GM23248 (cell line): Measurements from ENCODE around the gene EMC6. TPM values are rescaled to one million over a fixed set of nuclear protein-coding genes. Genes with fewer than 3 reads are reported as not detected.

Source experiments
- DNase-seq: peaks from one replicate; pipeline ENCODE4 v3.0.0-alpha.2; 2015
- H2AFZ ChIP-seq: fragments of 200-600 bp; sonication (generic); 2 replicates; pipeline ENCODE4 v1.6.1; 2016; ENCODE audit warnings: antibody characterized with exemption
- H3F3A ChIP-seq: fragments of 200-600 bp; sonication (generic); 2 replicates; pipeline ENCODE4 v1.6.1; 2016; ENCODE audit warnings: mild to moderate bottlenecking, antibody characterized with exemption, mixed run types; ENCODE audit not compliant: insufficient read depth
- H3K27ac ChIP-seq: fragments of 200-600 bp; sonication (generic); 2 replicates; pipeline ENCODE4 v1.5.1; 2016; ENCODE audit warnings: mild to moderate bottlenecking
- H3K27me3 ChIP-seq: fragments of 200-600 bp; sonication (generic); replicated peaks from 2 replicates; pipeline ENCODE4 v1.6.1; 2016; ENCODE audit warnings: mild to moderate bottlenecking; ENCODE audit not compliant: insufficient read depth
- H3K36me3 ChIP-seq: fragments of 200-600 bp; sonication (generic); 2 replicates; pipeline ENCODE4 v1.6.1; 2016; ENCODE audit warnings: low read depth, mild to moderate bottlenecking
- H3K4me1 ChIP-seq: fragments of 200-600 bp; sonication (generic); 2 replicates; pipeline ENCODE4 v1.6.1; 2016; ENCODE audit warnings: mild to moderate bottlenecking; ENCODE audit not compliant: insufficient read depth
- H3K4me2 ChIP-seq: fragments of 200-600 bp; sonication (generic); one replicate; pipeline ENCODE4 v1.6.1; 2016; ENCODE audit warnings: mild to moderate bottlenecking; ENCODE audit not compliant: unreplicated experiment
- H3K4me3 ChIP-seq: fragments of 200-600 bp; sonication (generic); 2 replicates; pipeline ENCODE4 v1.5.1; 2016; ENCODE audit warnings: mild to moderate bottlenecking
- H3K79me2 ChIP-seq: fragments of 200-600 bp; sonication (generic); 2 replicates; pipeline ENCODE4 v1.6.1; 2016; ENCODE audit warnings: mild to moderate bottlenecking; ENCODE audit not compliant: insufficient read depth
- H3K9ac ChIP-seq: fragments of 200-600 bp; sonication (generic); 2 replicates; pipeline ENCODE4 v1.6.1; 2016; ENCODE audit warnings: mild to moderate bottlenecking
- H3K9me2 ChIP-seq: fragments of 200-600 bp; sonication (generic); 2 replicates; pipeline ENCODE4 v1.6.1; 2016; ENCODE audit warnings: mixed run types, mild to moderate bottlenecking, moderate library complexity; ENCODE audit not compliant: insufficient read depth
- H3K9me3 ChIP-seq: fragments of 200-600 bp; sonication (generic); one replicate; pipeline ENCODE4 v1.6.1; 2017; ENCODE audit warnings: low read depth
- H4K20me1 ChIP-seq: fragments of 200-600 bp; sonication (generic); 2 replicates; pipeline ENCODE4 v1.6.0; 2016; ENCODE audit not compliant: insufficient read depth
- EZH2 ChIP-seq: fragments of 200-600 bp; sonication (generic); IDR thresholded peaks from 2 replicates; pipeline ENCODE4 v1.6.1; 2018; ENCODE audit warnings: antibody characterized with exemption, mild to moderate bottlenecking; ENCODE audit not compliant: insufficient read depth, poor library complexity, severe bottlenecking
- EZH2phosphoT487 ChIP-seq: fragments of 200-600 bp; sonication (generic); IDR thresholded peaks from 2 replicates; pipeline ENCODE4 v1.6.1; 2018; ENCODE audit warnings: antibody characterized with exemption, moderate library complexity, mild to moderate bottlenecking, low read depth; ENCODE audit not compliant: insufficient read depth
- WGBS, 2 experiments: methylation state at CpG; one replicate each; pipeline ENCODE4 v1.1.6; 2015 to 2017; ENCODE audit warnings: low lambda C conversion rate in 2 of 2, low coverage in 1 of 2; ENCODE audit errors: missing lambda C conversion rate in 2 of 2; 5-methylcytosine and 5-hydroxymethylcytosine counted together
- in situ Hi-C: fragments of 300-500 bp; cut with MboI; formaldehyde crosslinking; loops from 2 replicates; pipeline ENCODE4 v1.15.0; 2020
- polyA plus RNA-seq: library from polyadenylated mRNA; unstranded; fragments of >200 nt; fragmentation: Nextera tagmentation; extraction: Ambion mirVana; gene quantifications from 2 replicates; pipeline ENCODE4 v1.2.1, GENCODE V29; 2016
- total RNA-seq: library from RNA; depleted of rRNA; stranded (reverse); fragments of >200 nt; shearing (Covaris generic); gene quantifications from 2 replicates; pipeline ENCODE4 v1.2.3, GENCODE V29; 2014

The EMC6 gene
- total and polyA plus RNA-seq, 2 experiments from 2014 or later: 28.6 to 114 TPM

DNA sequence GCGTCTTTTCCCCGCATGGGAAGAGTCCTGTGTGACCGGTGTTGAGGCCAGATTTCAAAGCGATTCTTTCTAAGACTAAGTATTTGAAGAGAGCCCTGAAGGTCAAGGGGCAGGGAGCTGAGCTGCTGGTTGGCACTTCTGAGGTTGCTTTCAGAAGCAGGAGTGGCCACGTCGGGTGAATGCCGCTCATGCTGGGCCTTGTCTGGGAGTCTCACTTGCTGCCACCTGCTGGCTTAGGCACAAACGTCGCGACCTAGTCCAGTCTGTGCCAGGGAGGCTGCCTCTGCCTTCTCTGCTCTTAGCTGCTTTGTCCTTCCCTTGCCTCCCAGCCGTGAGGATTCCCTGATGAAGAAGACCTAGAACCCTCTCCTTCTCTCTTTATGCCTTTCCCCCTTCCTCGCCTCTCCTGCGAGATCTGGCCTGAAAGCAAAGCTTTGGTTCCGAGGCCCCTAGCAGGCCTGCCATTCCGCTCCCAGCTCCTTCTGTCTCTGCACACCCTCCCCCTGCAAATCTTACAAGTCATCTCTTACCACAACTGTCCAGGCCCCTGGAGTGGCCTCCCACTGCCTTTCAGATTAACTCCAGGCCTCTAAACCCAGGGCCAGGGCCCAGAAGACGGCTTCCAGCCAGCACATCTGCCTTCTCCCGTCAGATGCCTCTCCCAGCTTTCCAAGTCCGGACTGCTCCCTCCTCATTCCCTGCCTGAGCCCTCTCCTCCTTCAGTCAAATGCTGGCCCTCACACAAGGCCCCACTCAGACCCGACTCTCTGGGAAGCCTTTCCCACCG is 20.6 kb upstream of the EMC6 start:
- DNase-seq: peak; percentile 76
- no peak overlapping the region for H3K9ac ChIP-seq
- no peak overlapping the region for H3K27ac ChIP-seq
- H2AFZ ChIP-seq: no peak overlapping the region
- no peaks in the 10 kb centered on the region for H3K27me3 ChIP-seq
- no peaks in the 10 kb centered on the region for H3K36me3 ChIP-seq
- H3K4me3 ChIP-seq: no peak overlapping the region
- in situ Hi-C loops: loop anchor here (25.0 kb wide), 1 partner anchor 611 kb away; no protein-coding TSS in a partner anchor
- no peaks in the 10 kb centered on the region for H3F3A ChIP-seq
- no peak overlapping the region for H3K4me2 ChIP-seq
- H3K9me2 ChIP-seq: no peaks in the 10 kb centered on the region
- no peaks in the 10 kb centered on the region for H3K9me3 ChIP-seq
- H3K79me2 ChIP-seq: no peaks in the 10 kb centered on the region
- TF ChIP-seq EZH2phosphoT487: no peak
- TF ChIP-seq EZH2: no peak
- H4K20me1 ChIP-seq: no peaks in the 10 kb centered on the region
- H3K4me1 ChIP-seq: no peaks in the 10 kb centered on the region
- 54 to 65% methylated on average over 20 of the region's 20 CpGs for WGBS, 2 experiments

DNA sequence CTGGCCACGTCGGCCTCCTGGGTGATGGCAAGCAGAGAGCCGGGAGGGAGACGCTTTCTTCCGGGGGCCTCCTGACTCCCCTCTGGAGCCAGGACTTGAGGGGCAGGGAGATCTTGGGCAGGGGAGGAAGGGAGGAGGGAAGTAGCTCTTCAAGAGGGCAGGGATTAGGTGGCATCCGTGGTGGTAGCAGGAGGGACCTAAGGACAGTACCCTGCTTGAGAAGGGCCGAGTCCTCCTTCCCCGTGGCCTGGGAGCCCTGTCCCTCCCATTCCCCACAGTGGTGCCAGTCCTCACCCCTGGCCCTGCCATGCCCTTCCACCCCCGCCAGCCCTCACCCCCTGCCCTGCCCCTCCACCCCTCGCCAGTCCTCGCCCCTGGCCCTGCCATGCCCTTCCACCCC is 12.8 kb upstream of the EMC6 start:
- no peak overlapping the region for H3K4me3 ChIP-seq
- H3K9me2 ChIP-seq: no peaks in the 10 kb centered on the region
- 0 out of 2 replicates have a peak, but pooled peaks cover 6% of the 10 kb centered on the region for H3F3A ChIP-seq
- H4K20me1 ChIP-seq: no peaks in the 10 kb centered on the region
- H3K9me3 ChIP-seq: no peaks in the 10 kb centered on the region
- H3K4me1 ChIP-seq: peaks cover 12% of the 10 kb centered on the region
- no peaks in the 10 kb centered on the region for H3K27me3 ChIP-seq
- TF ChIP-seq EZH2phosphoT487 (no peak), EZH2 (no peak)
- in situ Hi-C loops: no loop called here
- DNase-seq: no peak
- H3K9ac ChIP-seq: no peak overlapping the region
- H3K79me2 ChIP-seq: no peaks in the 10 kb centered on the region
- no peak overlapping the region for H2AFZ ChIP-seq
- no peak overlapping the region for H3K27ac ChIP-seq
- no peak overlapping the region for H3K4me2 ChIP-seq
- WGBS, 2 experiments: 88 to 97% methylated on average over 5 to 11 of the region's 11 CpGs
- H3K36me3 ChIP-seq: no peaks in the 10 kb centered on the region

DNA sequence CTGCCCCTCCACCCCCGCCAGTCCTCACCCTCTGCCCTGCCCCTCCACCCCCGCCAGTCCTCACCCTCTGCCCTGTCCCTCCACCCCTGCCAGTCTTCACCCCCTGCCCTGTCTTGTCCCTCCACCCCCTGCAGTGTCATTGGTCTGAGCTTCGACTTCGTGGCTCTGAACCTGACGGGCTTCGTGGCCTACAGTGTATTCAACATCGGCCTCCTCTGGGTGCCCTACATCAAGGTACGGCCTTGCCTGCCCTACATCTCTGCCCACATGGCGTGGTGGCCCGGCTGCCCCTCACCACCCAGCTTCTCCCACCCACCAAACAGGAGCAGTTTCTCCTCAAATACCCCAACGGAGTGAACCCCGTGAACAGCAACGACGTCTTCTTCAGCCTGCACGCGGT is 12.3 kb upstream of the EMC6 start:
- no peak overlapping the region for H3K9ac ChIP-seq
- H3K36me3 ChIP-seq: no peaks in the 10 kb centered on the region
- H3F3A ChIP-seq: peaks cover 6% of the 10 kb centered on the region; the same call in 1 of the 2 replicates
- WGBS, 2 experiments: 86 to 92% methylated on average over 9 to 16 of the region's 16 CpGs
- H2AFZ ChIP-seq: no peak overlapping the region
- peaks cover 12% of the 10 kb centered on the region for H3K4me1 ChIP-seq
- no peaks in the 10 kb centered on the region for H3K27me3 ChIP-seq
- H3K4me2 ChIP-seq: no peak overlapping the region
- no peak for TF ChIP-seq EZH2
- no peak for TF ChIP-seq EZH2phosphoT487
- no peak for DNase-seq
- no peaks in the 10 kb centered on the region for H3K9me3 ChIP-seq
- H3K27ac ChIP-seq: no peak overlapping the region
- in situ Hi-C loops: no loop called here
- no peaks in the 10 kb centered on the region for H4K20me1 ChIP-seq
- H3K4me3 ChIP-seq: no peak overlapping the region
- H3K9me2 ChIP-seq: no peaks in the 10 kb centered on the region
- no peaks in the 10 kb centered on the region for H3K79me2 ChIP-seq

DNA sequence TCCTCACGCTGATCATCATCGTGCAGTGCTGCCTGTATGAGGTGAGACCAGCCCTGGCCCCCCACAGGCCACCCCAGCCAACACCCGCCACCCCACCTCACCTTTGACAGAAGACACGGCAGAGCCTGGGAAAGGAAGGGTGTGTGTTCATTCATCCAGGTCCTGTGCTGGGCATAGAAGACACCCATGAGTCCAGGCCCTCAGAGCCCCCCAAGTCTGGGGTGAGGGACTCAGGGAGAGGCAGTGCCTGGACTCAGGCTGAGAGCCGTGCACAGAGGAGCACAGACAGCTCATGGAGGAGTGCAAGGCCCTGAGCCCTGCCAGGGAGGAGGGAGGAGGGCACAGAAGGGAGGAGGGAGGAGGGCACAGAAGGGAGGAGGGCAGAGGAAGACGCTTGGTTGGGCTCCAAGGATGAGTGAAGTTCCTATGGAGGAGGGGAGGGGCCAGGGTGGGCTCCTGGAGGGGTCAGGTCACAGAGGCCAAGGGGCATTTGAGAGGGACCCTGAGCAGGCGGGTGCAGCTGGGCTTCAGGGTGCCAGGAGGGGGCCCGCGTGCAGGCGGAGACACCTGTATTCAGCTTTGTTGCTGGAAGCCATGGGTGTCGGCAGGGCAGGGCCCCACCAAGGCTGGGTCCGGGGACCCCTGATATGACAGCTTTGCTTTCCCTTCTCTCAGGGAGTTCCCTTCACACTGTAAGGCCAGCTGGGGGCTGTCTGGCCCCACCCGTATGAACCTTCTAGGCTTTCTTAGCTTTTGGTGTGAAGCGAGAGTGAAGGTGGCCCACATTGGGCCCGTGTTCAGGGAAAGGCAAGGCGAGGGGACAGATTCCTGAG is 11.6 kb upstream of the EMC6 start:
- in situ Hi-C loops: no loop called here
- 78 to 79% methylated on average over 9 to 16 of the region's 16 CpGs for WGBS, 2 experiments

More for the DNA sequence above, 11.6 kb upstream of the EMC6 start:
- no peaks in the 10 kb centered on the region for H3K36me3 ChIP-seq
- H3K27me3 ChIP-seq: no peaks in the 10 kb centered on the region
- H3K79me2 ChIP-seq: no peaks in the 10 kb centered on the region
- H3K9me3 ChIP-seq: no peaks in the 10 kb centered on the region
- no peak overlapping the region for H2AFZ ChIP-seq
- no peak overlapping the region for H3K4me2 ChIP-seq
- no peak overlapping the region for H3K27ac ChIP-seq
- H3K9me2 ChIP-seq: no peaks in the 10 kb centered on the region
- peaks cover 12% of the 10 kb centered on the region for H3K4me1 ChIP-seq
- no peak for DNase-seq
- no peak overlapping the region for H3K4me3 ChIP-seq
- no peak for TF ChIP-seq EZH2
- H3F3A ChIP-seq: peaks cover 9% of the 10 kb centered on the region; the same call in 1 of the 2 replicates
- H4K20me1 ChIP-seq: no peaks in the 10 kb centered on the region
- no peak overlapping the region for H3K9ac ChIP-seq
